ENCODE data around the gene MYO10. TPM values are rescaled to one million over a fixed set of nuclear protein-coding genes. Genes with fewer than 3 reads are reported as not detected.
"Not testable (repeated sequence)": the region's sequence is repeated elsewhere in the genome, so short reads cannot be mapped to it uniquely, and the experiment has no call there.

MYO10 gene
- total and polyA plus RNA-seq, 2 donors (not counting 3 experiments of a cell fraction or from before 2014, with no cell fraction given) = 36.0 to 148 TPM

DNA sequence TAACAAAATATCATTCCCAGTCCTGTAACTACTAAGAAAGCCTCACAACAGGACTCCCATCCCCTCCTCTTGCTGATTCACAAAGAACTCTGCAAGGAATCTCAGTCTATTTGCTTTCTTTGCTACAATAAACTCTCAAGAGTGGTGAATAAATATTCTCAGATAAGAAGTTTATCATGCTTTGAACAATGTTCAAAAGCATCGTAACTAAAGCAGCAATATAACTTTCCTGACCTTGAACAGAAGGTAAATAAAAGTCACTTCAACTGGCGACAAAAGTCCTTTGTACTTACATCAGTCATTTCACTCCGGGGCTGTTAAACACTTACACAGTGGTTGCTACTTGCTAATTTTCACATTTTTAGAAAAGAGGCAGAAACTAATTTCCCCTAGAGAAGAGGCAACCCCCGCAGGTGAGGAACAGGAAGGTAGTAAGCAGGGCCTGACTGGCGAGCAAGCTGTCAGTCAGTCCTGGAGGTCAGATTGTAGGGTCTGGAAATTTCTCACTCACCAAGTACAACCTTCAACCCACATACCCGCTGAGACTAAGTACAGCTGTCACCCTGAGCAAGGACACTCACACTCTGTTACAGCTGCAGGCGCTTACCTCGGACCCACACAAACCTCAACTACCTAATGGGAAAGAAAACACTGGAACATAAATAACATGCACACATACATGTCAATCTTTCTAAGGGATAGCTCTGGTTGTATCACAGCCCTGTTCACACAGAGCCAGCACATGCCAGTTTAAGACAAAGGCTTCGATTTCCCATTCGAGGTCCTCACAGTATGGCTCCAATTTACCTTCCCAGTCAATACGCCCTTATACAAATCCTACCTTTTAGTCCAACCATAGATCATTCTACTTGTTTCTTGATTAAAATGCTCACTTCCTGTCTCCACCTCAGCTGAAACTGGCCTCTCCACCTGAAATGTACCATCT is 214.7 kb downstream of the MYO10 start:
- POLR2A ChIA-PET = no interaction called here
- dilution Hi-C loops (cut with MboI; ENCODE audit: extremely low pct_ligation_motif_present, low sequenced_read_pairs) (no loop called here), intact Hi-C loops (cut with micrococcal nuclease) (no loop called here)
- H3K9me3 ChIP-seq (replicated peaks; ENCODE audit: control insufficient read depth, insufficient read depth, low read length) = no peaks in the 10 kb centered on the region
- H3K4me2 ChIP-seq (ENCODE audit: insufficient read depth, low read length) = no peak overlapping the region
- no peaks in the 10 kb centered on the region for H3K9me1 ChIP-seq (replicated peaks; ENCODE audit: control insufficient read depth, extremely low read depth, insufficient read depth, low read length)
- H4K20me1 ChIP-seq (replicated peaks; ENCODE audit: control insufficient read depth, extremely low read depth, insufficient read depth, low read length) = no peaks in the 10 kb centered on the region
- peaks cover 0 to 2% of the 10 kb centered on the region in 2 experiments for H3K36me3 ChIP-seq (ENCODE audit: control insufficient read depth in 2 of 2, extremely low read depth in 1 of 2, insufficient read depth in 2 of 2, low read length in 2 of 2)
- BruUV-seq (replicated peaks) = no TSS peak
- H3K27me3 ChIP-seq (ENCODE audit: control insufficient read depth in 2 of 2, insufficient read depth in 2 of 2, low read length in 2 of 2) = no peaks in the 10 kb centered on the region
- H3K9ac ChIP-seq (replicated peaks; ENCODE audit: extremely low read depth, insufficient read depth, low read length) = no peak overlapping the region
- peaks cover 12% of the 10 kb centered on the region for H3K4me1 ChIP-seq (ENCODE audit: control insufficient read depth, extremely low read depth, insufficient read depth, low read length)
- FAIRE-seq (no peak), DNase-seq (ENCODE audit: low read depth, low spot score) (no peak)
- CTCF ChIA-PET = no interaction called here
- peaks cover 36% of the 10 kb centered on the region for H3K79me2 ChIP-seq (ENCODE audit: control insufficient read depth, insufficient read depth, low read length)
- no peak overlapping the region for H3K27ac ChIP-seq (ENCODE audit: insufficient read depth, low read depth, low read length)
- H3K4me3 ChIP-seq (replicated peaks in 1 of 3; ENCODE audit: insufficient read depth in 1 of 3, low read depth in 1 of 3, low read length in 3 of 3) = no peak overlapping the region
- H2AFZ ChIP-seq (ENCODE audit: low read depth, low read length) = no peak overlapping the region
- no peak for TF ChIP-seq GATA2 (IDR thresholded peaks at IDR 0.05; ENCODE audit: insufficient read depth, insufficient read length, low read depth, low read length)
- TF ChIP-seq, protein P1, sequence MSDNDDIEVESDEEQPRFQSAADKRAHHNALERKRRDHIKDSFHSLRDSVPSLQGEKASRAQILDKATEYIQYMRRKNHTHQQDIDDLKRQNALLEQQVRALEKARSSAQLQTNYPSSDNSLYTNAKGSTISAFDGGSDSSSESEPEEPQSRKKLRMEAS (IDR thresholded peaks at IDR 0.05; ENCODE audit: insufficient read depth, insufficient read length) = no peak
- no peak for TF ChIP-seq POLR2AphosphoS5 (IDR thresholded peaks at IDR 0.05; ENCODE audit: insufficient read depth, low read depth, low read length)

DNA sequence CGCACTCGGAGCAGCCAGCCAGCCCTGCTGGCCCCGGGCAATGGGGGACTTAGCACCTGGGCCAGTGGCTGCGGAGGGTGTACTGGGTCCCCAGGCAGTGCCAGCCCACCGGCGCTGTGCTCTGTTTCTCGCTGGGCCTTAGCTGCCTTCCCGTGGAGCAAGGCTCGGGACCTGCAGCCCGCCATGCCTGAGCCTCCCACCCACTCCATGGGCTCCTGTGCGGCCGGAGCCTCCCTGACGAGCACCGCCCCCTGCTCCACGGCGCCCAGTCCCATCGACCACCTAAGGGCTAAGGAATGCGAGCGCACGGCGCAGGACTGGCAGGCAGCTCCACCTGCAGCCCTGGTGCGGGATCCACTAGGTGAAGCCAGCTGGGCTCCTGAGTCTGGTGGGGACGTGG is 218.1 kb downstream of the MYO10 start:
- intact Hi-C loops (cut with micrococcal nuclease); H3K4me2 ChIP-seq (ENCODE audit: insufficient read depth, low read length); H2AFZ ChIP-seq (ENCODE audit: low read depth, low read length); H3K9me1 ChIP-seq (replicated peaks; ENCODE audit: control insufficient read depth, extremely low read depth, insufficient read depth, low read length); CTCF ChIA-PET; H3K9ac ChIP-seq (replicated peaks; ENCODE audit: extremely low read depth, insufficient read depth, low read length); H3K4me3 ChIP-seq (replicated peaks in 1 of 3; ENCODE audit: insufficient read depth in 1 of 3, low read depth in 1 of 3, low read length in 3 of 3); dilution Hi-C loops (cut with MboI; ENCODE audit: extremely low pct_ligation_motif_present, low sequenced_read_pairs); H3K9me3 ChIP-seq (replicated peaks; ENCODE audit: control insufficient read depth, insufficient read depth, low read length); POLR2A ChIA-PET; H4K20me1 ChIP-seq (replicated peaks; ENCODE audit: control insufficient read depth, extremely low read depth, insufficient read depth, low read length); FAIRE-seq; H3K4me1 ChIP-seq (ENCODE audit: control insufficient read depth, extremely low read depth, insufficient read depth, low read length); BruUV-seq (replicated peaks); H3K27me3 ChIP-seq (ENCODE audit: control insufficient read depth in 2 of 2, insufficient read depth in 2 of 2, low read length in 2 of 2); H3K27ac ChIP-seq (ENCODE audit: insufficient read depth, low read depth, low read length); DNase-seq (ENCODE audit: low read depth, low spot score); H3K36me3 ChIP-seq (ENCODE audit: control insufficient read depth in 2 of 2, extremely low read depth in 1 of 2, insufficient read depth in 2 of 2, low read length in 2 of 2): not testable (repeated sequence)
- peaks cover 25% of the 10 kb centered on the region for H3K79me2 ChIP-seq (ENCODE audit: control insufficient read depth, insufficient read depth, low read length)
